ENCODE results near the gene MYO9B. TPM values are rescaled to one million over a fixed set of nuclear protein-coding genes. Genes with fewer than 3 reads are reported as not detected.
A peak's percentile ranks its signal among the peaks of the same experiment; 100 is the strongest.

MYO9B gene
- total RNA-seq, 2 donors from 2014 or later, result 149 to 152 TPM

DNA sequence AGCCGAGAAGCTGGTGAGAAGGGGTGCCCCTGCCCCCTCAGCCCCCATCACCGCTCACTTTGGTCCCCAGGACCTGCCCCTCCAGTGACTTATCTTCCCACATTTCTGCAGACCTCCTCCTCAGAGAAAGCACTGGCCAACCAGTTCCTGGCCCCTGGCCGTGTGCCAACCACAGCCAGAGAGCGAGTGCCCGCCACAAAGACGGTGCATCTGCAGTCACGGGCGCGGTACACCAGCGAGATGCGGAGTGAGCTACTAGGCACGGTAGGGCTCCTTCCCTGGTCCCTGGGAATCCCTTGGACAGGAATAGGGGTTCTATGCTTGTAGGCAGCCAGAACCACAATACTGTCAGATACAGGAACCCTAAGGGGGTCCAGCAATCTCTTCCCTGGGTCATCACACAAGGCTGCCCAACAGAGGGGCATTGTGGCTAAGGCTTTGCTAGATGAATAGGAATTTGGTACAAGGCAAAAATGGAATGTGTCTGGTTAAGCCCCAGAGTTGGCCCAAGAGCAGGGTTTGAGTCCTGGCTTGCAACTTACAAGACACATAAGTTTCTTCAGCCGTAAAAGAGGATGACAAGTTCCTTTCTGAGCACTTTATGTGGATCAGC is 140.6 kb downstream of the MYO9B start:
- Mint-ChIP-seq H3K4me1 (peaks cover 5% of the 10 kb centered on the region), H3K27ac (peak overlapping the region; percentile 95), H3K4me3 (peak overlapping the region; percentile 86), H3K27me3 (no peaks in the 10 kb centered on the region), H3K36me3 (ENCODE audit: low read depth) (peaks cover 61% of the 10 kb centered on the region), H3K9me3 (no peaks in the 10 kb centered on the region)
- ATAC-seq (replicated peaks), result no peak

DNA sequence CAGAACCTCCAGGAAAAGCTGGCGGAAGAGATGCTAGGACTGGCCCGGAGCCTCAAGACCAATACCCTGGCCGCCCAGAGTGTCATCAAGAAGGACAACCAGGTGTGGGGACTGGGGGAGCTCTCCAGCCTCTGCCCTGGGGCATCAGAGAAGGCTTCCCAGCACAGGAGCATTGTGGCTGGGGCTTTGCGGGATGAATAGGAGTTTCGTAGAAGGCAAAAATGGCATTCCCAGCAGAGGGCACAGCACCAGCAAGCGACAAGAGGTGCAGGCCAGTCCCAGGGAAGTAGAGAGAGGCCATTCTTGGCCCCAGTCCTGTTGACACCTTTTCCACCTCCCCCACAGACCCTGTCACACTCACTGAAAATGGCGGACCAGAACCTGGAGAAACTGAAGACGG is 143.7 kb downstream of the MYO9B start:
- Mint-ChIP-seq H3K4me1 (peaks cover 5% of the 10 kb centered on the region), H3K27me3 (no peaks in the 10 kb centered on the region), H3K9me3 (no peaks in the 10 kb centered on the region), H3K36me3 (ENCODE audit: low read depth) (peaks cover 43% of the 10 kb centered on the region), H3K27ac (no peak overlapping the region), H3K4me3 (no peak overlapping the region)
- ATAC-seq (replicated peaks), result no peak

DNA sequence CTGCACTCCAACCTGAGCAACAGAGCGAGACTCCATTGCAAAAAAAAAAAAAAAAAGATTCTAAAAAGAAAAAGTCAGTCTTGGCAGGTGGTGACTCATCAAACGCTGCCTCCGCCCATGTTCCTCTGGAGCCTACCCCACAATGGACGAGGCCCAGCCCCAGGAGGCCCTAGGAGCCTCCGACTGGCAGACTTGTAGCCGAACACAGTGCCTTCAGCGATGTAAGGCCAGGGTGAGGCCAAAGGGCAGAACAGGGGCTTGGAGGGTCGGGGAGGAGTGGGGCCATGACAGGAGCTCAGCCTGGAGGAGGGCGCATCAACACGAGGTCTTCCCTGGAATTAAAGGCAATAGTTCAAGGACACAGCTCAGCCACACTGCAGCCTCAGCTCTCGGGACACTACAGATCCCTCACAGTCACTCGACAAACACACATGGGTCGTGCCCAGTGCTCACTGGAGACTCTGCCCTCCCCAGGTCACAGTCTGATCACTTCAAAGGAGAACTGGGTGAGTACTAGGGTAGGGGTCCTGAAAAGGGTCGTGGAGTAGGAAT is 144.7 kb downstream of the MYO9B start:
- Mint-ChIP-seq H3K36me3 (ENCODE audit: low read depth) (peaks cover 39% of the 10 kb centered on the region), H3K27ac (no peak overlapping the region), H3K9me3 (no peaks in the 10 kb centered on the region), H3K4me3 (no peak overlapping the region), H3K27me3 (no peaks in the 10 kb centered on the region), H3K4me1 (peaks cover 5% of the 10 kb centered on the region)
- no peak for ATAC-seq (replicated peaks)

- Mint-ChIP-seq H3K9me3 (no peaks in the 10 kb centered on the region), H3K4me3 (peak overlapping the region; percentile 86), H3K36me3 (ENCODE audit: low read depth) (no peaks in the 10 kb centered on the region), H3K27me3 (no peaks in the 10 kb centered on the region), H3K27ac (no peak overlapping the region), H3K4me1 (peaks cover 5% of the 10 kb centered on the region)
- no peak for ATAC-seq (replicated peaks)
Measured at GRCh38 chr19:17225053-17225452, 149.5 kb downstream of the MYO9B start.

DNA sequence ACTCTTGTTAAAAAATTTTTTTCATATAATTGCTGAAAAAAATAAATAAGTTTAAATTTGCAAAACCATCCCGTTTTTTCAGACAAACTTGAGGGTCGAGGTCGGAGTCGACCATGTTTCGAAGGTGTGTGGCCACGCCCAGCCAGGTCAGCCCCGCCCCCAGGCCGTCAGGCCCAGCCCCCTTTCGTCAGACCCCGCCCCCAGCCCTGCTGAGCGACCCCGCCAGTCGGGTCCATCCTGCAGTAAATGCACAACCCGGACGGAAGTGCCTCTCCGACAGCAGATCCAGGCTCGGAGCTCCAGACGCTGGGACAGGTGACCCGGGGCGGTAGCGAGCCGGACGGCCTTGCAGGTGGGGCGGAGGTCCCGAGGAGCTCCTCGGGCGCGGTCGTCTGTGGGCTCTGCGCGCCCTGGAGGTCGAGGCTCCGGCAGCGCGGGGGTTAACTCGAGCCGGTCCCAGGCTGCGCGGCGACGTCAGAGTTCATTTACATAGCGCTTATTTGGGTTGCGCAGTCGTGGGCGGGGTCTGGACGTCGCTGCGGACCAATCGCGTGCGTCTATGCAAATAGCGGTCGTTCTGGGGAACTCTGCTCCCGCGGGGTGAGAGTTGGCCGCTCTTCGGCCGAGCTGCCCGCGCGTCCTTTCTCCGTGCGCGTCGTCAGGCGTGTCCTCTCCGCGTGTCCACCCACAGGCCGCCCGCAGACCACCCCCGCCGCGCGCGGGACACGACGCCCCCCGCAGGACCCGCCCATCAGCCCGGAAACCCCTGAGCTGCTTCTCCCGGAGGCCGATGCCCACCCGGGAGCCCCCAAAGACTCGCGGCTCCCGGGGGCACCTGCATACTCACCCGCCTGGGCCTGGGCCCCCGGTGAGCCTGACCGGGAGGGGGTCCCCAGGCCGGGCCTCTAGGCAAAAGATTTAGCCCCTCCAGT is 150.7 kb downstream of the MYO9B start, which contains the start of gene OCEL1:
Gene OCEL1 (plus strand): TSS at position 225 of the 932 bp plus-strand sequence. CDS start 22 bp downstream, at position 247.
- H3K4me1 Mint-ChIP-seq, result peaks cover 5% of the 10 kb centered on the region
- H3K4me3 Mint-ChIP-seq, result peak within 1 kb of the TSS; percentile 86
- peaks cover 7% of the 10 kb centered on the region for H3K36me3 Mint-ChIP-seq (ENCODE audit: low read depth)
- H3K27ac Mint-ChIP-seq, result peak within 1 kb of the TSS; percentile 86
- no peaks in the 10 kb centered on the region for H3K27me3 Mint-ChIP-seq
- peak; percentile 94 for ATAC-seq (replicated peaks)
- no peaks in the 10 kb centered on the region for H3K9me3 Mint-ChIP-seq

DNA sequence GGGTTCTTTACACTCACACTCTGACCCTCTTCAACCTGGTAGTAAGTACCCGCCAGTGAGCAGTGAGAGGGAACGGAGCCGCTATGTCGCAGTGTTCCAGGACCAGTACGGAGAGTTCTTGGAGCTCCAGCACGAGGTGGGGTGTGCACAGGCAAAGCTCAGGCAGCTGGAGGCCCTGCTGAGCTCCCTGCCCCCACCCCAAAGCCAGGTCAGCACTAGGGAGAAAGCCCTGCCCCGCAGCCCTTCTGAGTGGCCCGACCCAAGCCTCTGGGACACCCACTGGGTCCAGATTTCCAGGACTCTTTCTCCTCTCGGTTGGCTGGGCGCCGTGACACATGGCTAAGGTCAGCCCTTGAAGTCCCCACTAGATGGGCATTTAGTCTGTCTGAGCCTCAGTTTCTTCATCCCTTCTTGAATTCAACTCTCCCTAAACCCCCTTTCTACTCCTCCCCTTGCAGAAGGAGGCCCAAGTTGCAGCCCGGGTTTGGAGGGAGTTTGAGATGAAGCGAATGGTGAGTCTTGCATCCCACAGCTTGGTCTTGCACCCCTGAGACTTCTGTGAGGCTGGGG is 152.3 kb downstream of the MYO9B start:
- Mint-ChIP-seq H3K27me3 (no peaks in the 10 kb centered on the region), H3K4me1 (peaks cover 5% of the 10 kb centered on the region), H3K36me3 (ENCODE audit: low read depth) (peaks cover 20% of the 10 kb centered on the region), H3K27ac (no peak overlapping the region), H3K4me3 (no peak overlapping the region), H3K9me3 (no peaks in the 10 kb centered on the region)
- no peak for ATAC-seq (replicated peaks)

DNA sequence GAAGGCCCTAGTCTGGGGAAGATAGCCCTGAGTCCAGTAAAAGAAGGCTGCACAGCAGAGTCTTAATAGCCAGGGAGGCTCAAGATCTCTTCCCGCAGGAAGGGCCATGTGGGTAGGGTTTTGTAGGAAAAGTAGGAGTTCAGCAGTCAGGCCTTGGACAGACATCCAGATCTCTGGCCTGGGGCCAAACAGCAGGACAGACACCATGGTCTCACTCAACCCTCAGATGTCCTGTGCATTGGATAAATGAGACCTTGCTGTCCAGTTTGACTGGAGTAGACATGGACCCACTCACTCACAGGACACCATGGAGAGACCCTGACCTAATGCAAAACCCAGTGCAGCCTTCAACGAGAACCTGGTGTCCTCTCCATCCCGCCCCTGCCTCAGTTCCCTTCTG is 154.3 kb downstream of the MYO9B start:
- Mint-ChIP-seq H3K27me3 (no peaks in the 10 kb centered on the region), H3K27ac (no peak overlapping the region), H3K9me3 (no peaks in the 10 kb centered on the region), H3K36me3 (ENCODE audit: low read depth) (peaks cover 30% of the 10 kb centered on the region), H3K4me1 (peaks cover 5% of the 10 kb centered on the region), H3K4me3 (no peak overlapping the region)
- no peak for ATAC-seq (replicated peaks)

GRCh38 chr19:17232258-17232657 is 156.7 kb downstream of the MYO9B start:
- peaks cover under 1% of the 10 kb centered on the region for H3K4me1 Mint-ChIP-seq
- H3K36me3 Mint-ChIP-seq (ENCODE audit: low read depth), result peaks cover 30% of the 10 kb centered on the region
- H3K27me3 Mint-ChIP-seq, result no peaks in the 10 kb centered on the region
- H3K27ac Mint-ChIP-seq, result no peak overlapping the region
- H3K4me3 Mint-ChIP-seq, result no peak overlapping the region
- ATAC-seq (replicated peaks), result no peak
- no peaks in the 10 kb centered on the region for H3K9me3 Mint-ChIP-seq

DNA sequence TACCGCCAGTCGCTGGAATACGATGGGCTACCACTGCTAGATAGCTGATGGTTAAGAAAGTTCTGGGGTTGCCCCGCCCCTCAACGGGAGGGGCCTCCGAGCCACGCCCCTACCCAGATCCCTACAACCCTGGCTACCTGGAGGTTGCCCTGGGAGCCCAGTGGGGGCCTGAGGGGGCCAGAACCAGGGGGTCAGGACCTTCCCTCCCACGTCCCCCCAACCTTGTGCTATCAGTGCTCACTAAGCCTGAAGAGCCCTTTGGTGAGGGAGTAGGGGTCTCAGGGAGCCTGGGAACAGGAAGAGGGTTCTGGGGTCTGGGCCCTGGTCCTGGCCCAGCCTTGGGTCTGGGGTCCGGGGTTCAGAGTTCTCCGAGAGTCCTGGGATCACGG is 159.3 kb downstream of the MYO9B start:
- H3K36me3 Mint-ChIP-seq (ENCODE audit: low read depth), result peaks cover 30% of the 10 kb centered on the region
- H3K9me3 Mint-ChIP-seq, result no peaks in the 10 kb centered on the region
- H3K4me1 Mint-ChIP-seq, result no peaks in the 10 kb centered on the region
- H3K4me3 Mint-ChIP-seq, result peak overlapping the region; percentile 77
- H3K27me3 Mint-ChIP-seq, result no peaks in the 10 kb centered on the region
- ATAC-seq (replicated peaks), result peak; percentile 83
- peak overlapping the region; percentile 50 for H3K27ac Mint-ChIP-seq

DNA sequence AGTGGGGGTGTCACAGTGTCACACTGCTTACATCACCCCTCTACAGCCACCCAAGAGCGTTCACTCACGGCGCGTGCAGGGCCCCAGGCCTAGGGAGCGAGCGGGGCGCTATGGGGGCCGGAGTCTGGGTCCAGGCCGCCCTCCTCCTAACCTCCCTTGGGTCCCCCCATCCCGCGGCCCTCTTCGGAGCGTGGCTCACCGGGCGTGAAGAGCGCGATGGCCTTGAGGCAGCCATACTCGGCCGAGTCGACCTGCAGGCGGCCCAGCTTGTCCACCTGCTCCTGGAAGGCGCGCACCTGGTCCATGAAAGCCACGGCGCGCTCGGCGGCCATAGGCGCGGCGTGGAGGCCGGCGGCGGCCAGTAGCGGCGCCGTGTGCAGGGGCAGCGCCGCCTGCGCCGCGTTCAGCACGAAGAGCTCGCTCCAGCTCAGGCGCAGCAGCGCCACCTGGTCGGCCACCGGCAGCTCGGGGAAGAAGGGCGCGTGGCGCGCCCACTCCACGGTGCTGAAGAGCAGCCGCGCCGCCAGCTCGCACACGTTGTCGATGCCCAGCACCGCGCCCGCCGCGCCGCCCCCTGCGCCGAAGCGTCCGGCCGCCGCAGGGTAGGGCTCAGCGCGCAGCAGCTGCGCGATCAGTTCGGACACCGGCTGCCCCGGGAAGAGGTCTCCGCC is 159.9 kb downstream of the MYO9B start:
- peak; percentile 89 for ATAC-seq (replicated peaks)
- Mint-ChIP-seq H3K9me3 (no peaks in the 10 kb centered on the region), H3K27ac (peak overlapping the region; percentile 50), H3K4me1 (no peaks in the 10 kb centered on the region), H3K4me3 (peak overlapping the region; percentile 77), H3K36me3 (ENCODE audit: low read depth) (peaks cover 30% of the 10 kb centered on the region), H3K27me3 (no peaks in the 10 kb centered on the region)

GRCh38 chr19:17235971-17236777 is 160.6 kb downstream of the MYO9B start:
- Mint-ChIP-seq H3K36me3 (ENCODE audit: low read depth) (peaks cover 24% of the 10 kb centered on the region), H3K9me3 (no peaks in the 10 kb centered on the region), H3K27me3 (no peaks in the 10 kb centered on the region), H3K4me3 (peak overlapping the region; percentile 77), H3K4me1 (no peaks in the 10 kb centered on the region), H3K27ac (no peak overlapping the region)
- ATAC-seq (replicated peaks), result no peak

- no peaks in the 10 kb centered on the region for H3K9me3 Mint-ChIP-seq
- no peak for ATAC-seq (replicated peaks)
- H3K4me1 Mint-ChIP-seq, result no peaks in the 10 kb centered on the region
- H3K36me3 Mint-ChIP-seq (ENCODE audit: low read depth), result peaks cover 20% of the 10 kb centered on the region
- no peak overlapping the region for H3K27ac Mint-ChIP-seq
- peak overlapping the region; percentile 77 for H3K4me3 Mint-ChIP-seq
- no peaks in the 10 kb centered on the region for H3K27me3 Mint-ChIP-seq
Measured at GRCh38 chr19:17236811-17237543, 161.4 kb downstream of the MYO9B start.
